ENCODE results near the gene PIANP.

GRCh38 chr12:6699989-6700645 is 498 bp downstream of the PIANP start:
- TF ChIP-seq GATA2 (IDR thresholded peaks at IDR 0.05; ENCODE audit: low read depth, low read length), result no peak
- TF ChIP-seq GATA3 (IDR thresholded peaks at IDR 0.05; ENCODE audit: low read depth, low read length), result no peak
